ENCODE measurements around the gene OSBPL2. TPM values are rescaled to one million over a fixed set of nuclear protein-coding genes. Genes with fewer than 3 reads are reported as not detected.
A peak's percentile ranks its signal among the peaks of the same experiment; 100 is the strongest.

Gene OSBPL2
- total RNA-seq, 2 experiments from 2014 or later, result 52.8 to 54.4 TPM

- Histone ChIP-seq H3K27me3 (ENCODE audit: control insufficient read depth in 1 of 2, insufficient read depth in 2 of 2, low read length in 2 of 2) (no peaks in the 10 kb centered on the region), H3K9me3 (ENCODE audit: control insufficient read depth in 1 of 2, insufficient read depth in 1 of 2, low read length in 2 of 2) (no peaks in the 10 kb centered on the region), H3K4me3 (ENCODE audit: low read length) (no peak overlapping the region), H3K36me3 (ENCODE audit: insufficient read depth, low read length) (peaks cover 23% of the 10 kb centered on the region), H3K27ac (ENCODE audit: low read depth in 1 of 2, low read length in 2 of 2) (peak overlapping the region in 1 of 2 donors; percentile 3), H3K4me1 (ENCODE audit: insufficient read depth, low read length) (peaks cover 48% of the 10 kb centered on the region)
- Mint-ChIP-seq H3K36me3 (ENCODE audit: low read depth) (peaks cover 28% of the 10 kb centered on the region), H3K9me3 (no peaks in the 10 kb centered on the region), H3K4me3 (peak overlapping the region; percentile 69), H3K27ac (peak overlapping the region; percentile 27), H3K4me1 (ENCODE audit: low read depth) (peaks cover 50% of the 10 kb centered on the region), H3K27me3 (no peaks in the 10 kb centered on the region)
- intact Hi-C loops (cut with DNase I, micrococcal nuclease), result no loop called here
- ATAC-seq (ENCODE audit: poor library complexity) (no peak), DNase-seq (no peak)
- TF ChIP-seq, protein P1, sequence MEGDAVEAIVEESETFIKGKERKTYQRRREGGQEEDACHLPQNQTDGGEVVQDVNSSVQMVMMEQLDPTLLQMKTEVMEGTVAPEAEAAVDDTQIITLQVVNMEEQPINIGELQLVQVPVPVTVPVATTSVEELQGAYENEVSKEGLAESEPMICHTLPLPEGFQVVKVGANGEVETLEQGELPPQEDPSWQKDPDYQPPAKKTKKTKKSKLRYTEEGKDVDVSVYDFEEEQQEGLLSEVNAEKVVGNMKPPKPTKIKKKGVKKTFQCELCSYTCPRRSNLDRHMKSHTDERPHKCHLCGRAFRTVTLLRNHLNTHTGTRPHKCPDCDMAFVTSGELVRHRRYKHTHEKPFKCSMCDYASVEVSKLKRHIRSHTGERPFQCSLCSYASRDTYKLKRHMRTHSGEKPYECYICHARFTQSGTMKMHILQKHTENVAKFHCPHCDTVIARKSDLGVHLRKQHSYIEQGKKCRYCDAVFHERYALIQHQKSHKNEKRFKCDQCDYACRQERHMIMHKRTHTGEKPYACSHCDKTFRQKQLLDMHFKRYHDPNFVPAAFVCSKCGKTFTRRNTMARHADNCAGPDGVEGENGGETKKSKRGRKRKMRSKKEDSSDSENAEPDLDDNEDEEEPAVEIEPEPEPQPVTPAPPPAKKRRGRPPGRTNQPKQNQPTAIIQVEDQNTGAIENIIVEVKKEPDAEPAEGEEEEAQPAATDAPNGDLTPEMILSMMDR (IDR thresholded peaks at IDR 0.05), result no peak
- POLR2A ChIA-PET, result no interaction called here
- CTCF ChIA-PET, result no interaction called here
Measured at GRCh38 chr20:62241506-62241905, 3.2 kb downstream of the OSBPL2 start.

DNA sequence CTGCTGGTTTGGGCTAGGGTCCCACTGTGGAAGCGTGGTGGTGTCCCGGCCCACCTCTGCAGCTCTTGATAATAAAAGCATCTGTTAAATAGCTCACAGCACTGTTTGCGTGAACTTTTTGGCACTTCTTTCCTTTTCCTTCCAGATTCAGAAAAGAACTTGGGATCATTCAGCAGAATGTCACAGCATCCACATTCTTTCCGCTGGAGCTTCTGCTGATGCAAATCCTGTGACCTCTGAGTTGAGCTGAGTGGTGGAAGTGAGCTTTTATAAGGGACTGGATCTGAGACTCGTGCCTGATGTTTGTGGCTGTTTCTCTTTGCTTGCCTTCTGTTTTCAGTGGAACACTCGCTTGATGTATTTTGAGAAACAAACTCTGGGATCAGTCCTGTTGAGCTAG lies 3.9 kb downstream of the OSBPL2 start:
- ATAC-seq (ENCODE audit: poor library complexity) (no peak), DNase-seq (no peak)
- no peak overlapping the region for H3K4me3 ChIP-seq (ENCODE audit: low read length)
- peaks cover 52% of the 10 kb centered on the region for H3K4me1 ChIP-seq (ENCODE audit: insufficient read depth, low read length)
- no peaks in the 10 kb centered on the region for H3K27me3 ChIP-seq (ENCODE audit: control insufficient read depth in 1 of 2, insufficient read depth in 2 of 2, low read length in 2 of 2)
- TF ChIP-seq, protein P1 (IDR thresholded peaks at IDR 0.05), result no peak
- Mint-ChIP-seq H3K27ac (peak overlapping the region; percentile 27), H3K9me3 (no peaks in the 10 kb centered on the region), H3K4me3 (peak overlapping the region; percentile 69), H3K4me1 (ENCODE audit: low read depth) (peaks cover 53% of the 10 kb centered on the region), H3K36me3 (ENCODE audit: low read depth) (peaks cover 28% of the 10 kb centered on the region), H3K27me3 (no peaks in the 10 kb centered on the region)
- no peak overlapping the region for H3K27ac ChIP-seq (ENCODE audit: low read depth in 1 of 2, low read length in 2 of 2)
- intact Hi-C loops (cut with DNase I, micrococcal nuclease), result no loop called here
- H3K9me3 ChIP-seq (ENCODE audit: control insufficient read depth in 1 of 2, insufficient read depth in 1 of 2, low read length in 2 of 2), result no peaks in the 10 kb centered on the region
- H3K36me3 ChIP-seq (ENCODE audit: insufficient read depth, low read length), result peaks cover 23% of the 10 kb centered on the region
- POLR2A ChIA-PET, result no interaction called here
- CTCF ChIA-PET, result no interaction called here

- TF ChIP-seq, protein P1 (IDR thresholded peaks at IDR 0.05), result no peak
- no peaks in the 10 kb centered on the region for H3K9me3 ChIP-seq (ENCODE audit: control insufficient read depth in 1 of 2, insufficient read depth in 1 of 2, low read length in 2 of 2)
- no peak overlapping the region for H3K27ac ChIP-seq (ENCODE audit: low read depth in 1 of 2, low read length in 2 of 2)
- peaks cover 23% of the 10 kb centered on the region for H3K36me3 ChIP-seq (ENCODE audit: insufficient read depth, low read length)
- H3K36me3 Mint-ChIP-seq (ENCODE audit: low read depth), result peaks cover 28% of the 10 kb centered on the region
- ChIA-PET POLR2A (no interaction called here), CTCF (no interaction called here)
- H3K4me3 Mint-ChIP-seq, result no peak overlapping the region
- H3K4me3 ChIP-seq (ENCODE audit: low read length), result no peak overlapping the region
- H3K27ac Mint-ChIP-seq, result no peak overlapping the region
- H3K9me3 Mint-ChIP-seq, result no peaks in the 10 kb centered on the region
- ATAC-seq (ENCODE audit: poor library complexity) (no peak), DNase-seq (no peak)
- H3K4me1 ChIP-seq (ENCODE audit: insufficient read depth, low read length), result peaks cover 46% of the 10 kb centered on the region
- intact Hi-C loops (cut with DNase I, micrococcal nuclease), result no loop called here
- H3K4me1 Mint-ChIP-seq (ENCODE audit: low read depth), result peaks cover 51% of the 10 kb centered on the region
- H3K27me3 Mint-ChIP-seq, result no peaks in the 10 kb centered on the region
- no peaks in the 10 kb centered on the region for H3K27me3 ChIP-seq (ENCODE audit: control insufficient read depth in 1 of 2, insufficient read depth in 2 of 2, low read length in 2 of 2)
Measured at GRCh38 chr20:62243106-62243505, 4.8 kb downstream of the OSBPL2 start.
